GM23338 (cell line): ENCODE measurements around the gene POLA1. TPM values are rescaled to one million over a fixed set of nuclear protein-coding genes. Genes with fewer than 3 reads are reported as not detected.

Experiments
- ATAC-seq: fragments of 200-7000 bp; cut with Tn5 transposase; 3 replicates; pipeline ENCODE4 v1.9.1; 2020
- DNase-seq: peaks from one replicate; pipeline ENCODE4 v3.0.0-alpha.2; 2015; ENCODE audit warnings: low spot score
- H2AFZ ChIP-seq: fragments of 200-600 bp; sonication (generic); 2 replicates; pipeline ENCODE4 v1.8.0; 2016; ENCODE audit warnings: antibody characterized with exemption, mild to moderate bottlenecking, moderate library complexity
- H3F3A ChIP-seq: fragments of 200-600 bp; sonication (generic); replicated peaks from 2 replicates; pipeline ENCODE4 v1.8.0; 2017; ENCODE audit warnings: antibody characterized with exemption, mixed run types, low read depth
- H3K27ac ChIP-seq: fragments of 200-600 bp; sonication (generic); 2 replicates; pipeline ENCODE4 v1.6.1; 2016; ENCODE audit warnings: low read depth
- H3K27me3 ChIP-seq: fragments of 200-600 bp; sonication (generic); 2 replicates; pipeline ENCODE4 v1.8.0; 2016; ENCODE audit warnings: mild to moderate bottlenecking, mixed run types, moderate library complexity; ENCODE audit not compliant: insufficient read depth
- H3K36me3 ChIP-seq: fragments of 200-600 bp; sonication (generic); 2 replicates; pipeline ENCODE4 v1.8.0; 2016; ENCODE audit warnings: mild to moderate bottlenecking; ENCODE audit not compliant: insufficient read depth
- H3K4me1 ChIP-seq: fragments of 200-600 bp; sonication (generic); 2 replicates; pipeline ENCODE4 v1.8.0; 2016; ENCODE audit warnings: mild to moderate bottlenecking, moderate library complexity; ENCODE audit not compliant: insufficient read depth
- H3K4me2 ChIP-seq: fragments of 200-600 bp; sonication (generic); 2 replicates; pipeline ENCODE4 v1.7.1; 2017; ENCODE audit warnings: mixed run types
- H3K4me3 ChIP-seq: fragments of 200-600 bp; sonication (generic); 2 replicates; pipeline ENCODE4 v1.6.1; 2016; ENCODE audit warnings: mixed run types
- H3K79me2 ChIP-seq: fragments of 200-600 bp; sonication (generic); replicated peaks from 2 replicates; pipeline ENCODE4 v1.8.0; 2017; ENCODE audit warnings: mild to moderate bottlenecking; ENCODE audit not compliant: insufficient read depth
- H3K9me2 ChIP-seq: fragments of 200-600 bp; sonication (generic); 2 replicates; pipeline ENCODE4 v1.8.0; 2017; ENCODE audit not compliant: insufficient read depth
- H4K20me1 ChIP-seq: fragments of 200-600 bp; sonication (generic); replicated peaks from 2 replicates; pipeline ENCODE4 v1.8.0; 2017; ENCODE audit warnings: mild to moderate bottlenecking; ENCODE audit not compliant: insufficient read depth
- H3K27ac Mint-ChIP-seq: 2 replicates; pipeline ENCODE4 v1.8.0; 2020; ENCODE audit warnings: inconsistent platforms, mild to moderate bottlenecking, moderate library complexity, mixed read lengths
- H3K27me3 Mint-ChIP-seq: 3 replicates; pipeline ENCODE4 v1.8.0; 2022; ENCODE audit warnings: low read depth, mild to moderate bottlenecking, moderate library complexity, mixed read lengths, inconsistent platforms; ENCODE audit not compliant: insufficient read depth, poor library complexity
- H3K36me3 Mint-ChIP-seq: 3 replicates; pipeline ENCODE4 v1.8.0; 2021; ENCODE audit warnings: low read depth, mild to moderate bottlenecking, inconsistent platforms, moderate library complexity, mixed read lengths
- H3K4me1 Mint-ChIP-seq: 3 replicates; pipeline ENCODE4 v1.8.0; 2020; ENCODE audit warnings: mild to moderate bottlenecking, inconsistent platforms, mixed read lengths
- H3K4me3 Mint-ChIP-seq: 3 replicates; pipeline ENCODE4 v1.8.0; 2021; ENCODE audit warnings: moderate library complexity, mild to moderate bottlenecking, inconsistent platforms, mixed read lengths
- H3K9me3 Mint-ChIP-seq: 3 replicates; pipeline ENCODE4 v1.8.0; 2020; ENCODE audit warnings: moderate library complexity, mild to moderate bottlenecking, inconsistent platforms, mixed read lengths
- ETS1 ChIP-seq: IDR thresholded peaks from 2 replicates; pipeline ENCODE4 v1.6.1; 2016; ENCODE audit warnings: antibody characterized with exemption
- EZH2 ChIP-seq: fragments of 200-600 bp; sonication (generic); IDR thresholded peaks from one replicate; pipeline ENCODE4 v1.8.0; 2017; ENCODE audit warnings: antibody characterized with exemption, mild to moderate bottlenecking, low read depth; ENCODE audit not compliant: unreplicated experiment
- EZH2phosphoT487 ChIP-seq: fragments of 200-600 bp; sonication (generic); IDR thresholded peaks from one replicate; pipeline ENCODE4 v1.8.1; 2018; ENCODE audit warnings: antibody characterized with exemption; ENCODE audit not compliant: unreplicated experiment
- POLR2AphosphoS5 ChIP-seq: IDR thresholded peaks from 2 replicates; pipeline ENCODE4 v1.6.1; 2016; ENCODE audit warnings: antibody characterized with exemption, low read depth
- REST ChIP-seq: IDR thresholded peaks from one replicate; pipeline ENCODE4 v1.6.1; 2018; ENCODE audit warnings: antibody characterized with exemption; ENCODE audit not compliant: unreplicated experiment
- STAT1 ChIP-seq: IDR thresholded peaks from one replicate; pipeline ENCODE4 v1.6.1; 2016; ENCODE audit warnings: antibody characterized with exemption; ENCODE audit not compliant: unreplicated experiment
- ZNF114 ChIP-seq: fragments of 250-450 bp; sonication (Bioruptor Pico); IDR thresholded peaks from 2 replicates; pipeline ENCODE4 v1.5.0; 2020; ENCODE audit warnings: mild to moderate bottlenecking, moderate library complexity
- polyA plus RNA-seq: library from polyadenylated mRNA; unstranded; fragments of >200 nt; fragmentation: Nextera tagmentation; extraction: Ambion mirVana; gene quantifications from 2 replicates; pipeline ENCODE4 v1.2.1, GENCODE V29; 2016
- total RNA-seq: library from RNA; depleted of rRNA; stranded (reverse); fragments of >200 nt; shearing (Covaris generic); gene quantifications from 2 replicates; pipeline ENCODE4 v1.2.3, GENCODE V29; 2014
- TF ChIP-seq, protein P1 (sequence below), 2 experiments: fragments of 200-600 bp in 1 of 2; sonication (generic) in 1 of 2; conservative IDR thresholded peaks; 2 replicates each; pipeline versions ENCODE4 v1.5.1 to v1.6.1; 2016 to 2017; ENCODE audit warnings: antibody characterized with exemption in 2 of 2, low read depth in 2 of 2, mild to moderate bottlenecking in 2 of 2, moderate library complexity in 1 of 2

Gene POLA1
- total and polyA plus RNA-seq, 2 experiments from 2014 or later, result 12.6 to 36.6 TPM

DNA sequence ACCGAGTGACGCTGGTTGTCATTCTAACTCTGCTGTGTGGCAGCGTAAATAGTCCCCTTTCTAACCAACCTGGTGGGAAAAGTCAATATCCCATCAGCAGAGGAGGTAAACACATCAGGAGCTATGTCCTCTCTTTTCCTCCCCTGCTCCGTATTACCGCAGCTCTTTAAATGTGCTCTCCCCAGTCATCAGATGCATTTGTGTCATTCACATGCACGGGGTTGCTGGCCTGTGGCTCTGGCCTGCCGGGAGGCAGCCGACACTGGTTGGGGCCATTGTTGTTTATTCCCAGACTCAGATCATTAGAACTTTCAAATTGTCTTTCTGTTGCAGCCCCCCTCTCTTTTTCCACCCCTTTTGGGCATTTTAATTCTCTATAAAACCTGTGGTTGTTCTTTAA is 300.2 kb downstream of the POLA1 start (continued):
- no peak for TF ChIP-seq POLR2AphosphoS5
- TF ChIP-seq ZNF114 (CRISPR knock-in tag), result no peak
- TF ChIP-seq REST, result no peak

DNA sequence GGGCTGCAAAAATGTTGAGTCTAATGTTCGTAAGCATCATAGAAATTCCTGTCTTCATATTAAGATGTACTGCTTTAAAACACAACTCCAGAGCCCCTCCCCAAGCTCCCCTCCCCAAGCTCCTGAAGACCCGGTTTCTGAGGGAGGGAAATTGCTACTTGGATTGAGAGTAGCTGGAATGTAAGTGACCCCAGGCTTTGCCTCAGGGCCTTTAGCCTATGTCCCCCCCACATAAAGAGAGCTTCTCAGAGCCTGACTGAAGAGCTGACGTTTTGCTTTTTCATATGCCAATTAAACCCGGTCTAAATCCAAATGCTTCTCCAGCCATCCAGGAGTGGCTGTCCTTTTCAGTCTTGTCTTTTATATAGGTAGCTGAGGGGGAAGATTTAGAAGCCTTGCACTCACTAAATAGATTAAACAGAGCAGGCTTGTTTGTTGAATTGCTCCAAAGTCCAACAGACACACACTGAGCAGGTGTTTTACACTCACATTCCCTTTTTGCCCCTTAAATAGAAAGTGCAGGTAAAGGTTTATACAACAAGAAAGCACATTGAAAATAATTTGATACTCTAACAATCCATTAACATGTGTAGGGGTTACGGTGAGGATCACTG is 302.5 kb downstream of the POLA1 start:
- H3K27me3 Mint-ChIP-seq, result peaks cover 18% of the 10 kb centered on the region
- Histone ChIP-seq H4K20me1 (no peaks in the 10 kb centered on the region), H3K4me2 (peak overlapping the region; percentile 60), H3K4me1 (peaks cover 80% of the 10 kb centered on the region), H3K4me3 (no peak overlapping the region), H3K27me3 (peaks cover 35% of the 10 kb centered on the region), H3F3A (no peaks in the 10 kb centered on the region; the same call in 1 of the 2 replicates), H3K27ac (no peak overlapping the region), H3K36me3 (no peaks in the 10 kb centered on the region), H3K79me2 (no peaks in the 10 kb centered on the region; the same call in 1 of the 2 replicates), H2AFZ (no peak overlapping the region), H3K9me2 (no peaks in the 10 kb centered on the region)
- no peaks in the 10 kb centered on the region for H3K9me3 Mint-ChIP-seq
- H3K4me3 Mint-ChIP-seq, result no peak overlapping the region
- no peak overlapping the region for H3K27ac Mint-ChIP-seq
- peak; percentile 21; the same call in 2 of the 3 replicates for ATAC-seq
- DNase-seq, result no peak
- H3K4me1 Mint-ChIP-seq, result peaks cover 58% of the 10 kb centered on the region
- H3K36me3 Mint-ChIP-seq, result no peaks in the 10 kb centered on the region
- TF ChIP-seq ETS1 (no peak), STAT1 (no peak), EZH2 (no peak), REST (no peak), EZH2phosphoT487 (no peak), POLR2AphosphoS5 (no peak)
- TF ChIP-seq, protein P1, sequence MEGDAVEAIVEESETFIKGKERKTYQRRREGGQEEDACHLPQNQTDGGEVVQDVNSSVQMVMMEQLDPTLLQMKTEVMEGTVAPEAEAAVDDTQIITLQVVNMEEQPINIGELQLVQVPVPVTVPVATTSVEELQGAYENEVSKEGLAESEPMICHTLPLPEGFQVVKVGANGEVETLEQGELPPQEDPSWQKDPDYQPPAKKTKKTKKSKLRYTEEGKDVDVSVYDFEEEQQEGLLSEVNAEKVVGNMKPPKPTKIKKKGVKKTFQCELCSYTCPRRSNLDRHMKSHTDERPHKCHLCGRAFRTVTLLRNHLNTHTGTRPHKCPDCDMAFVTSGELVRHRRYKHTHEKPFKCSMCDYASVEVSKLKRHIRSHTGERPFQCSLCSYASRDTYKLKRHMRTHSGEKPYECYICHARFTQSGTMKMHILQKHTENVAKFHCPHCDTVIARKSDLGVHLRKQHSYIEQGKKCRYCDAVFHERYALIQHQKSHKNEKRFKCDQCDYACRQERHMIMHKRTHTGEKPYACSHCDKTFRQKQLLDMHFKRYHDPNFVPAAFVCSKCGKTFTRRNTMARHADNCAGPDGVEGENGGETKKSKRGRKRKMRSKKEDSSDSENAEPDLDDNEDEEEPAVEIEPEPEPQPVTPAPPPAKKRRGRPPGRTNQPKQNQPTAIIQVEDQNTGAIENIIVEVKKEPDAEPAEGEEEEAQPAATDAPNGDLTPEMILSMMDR (conservative IDR thresholded peaks at IDR 0.05; ENCODE audit: low read depth in 2 of 2), result no peak
